Neural crest cell (in vitro differentiated cells): ENCODE measurements around the gene AADACL2. TPM values are rescaled to one million over a fixed set of nuclear protein-coding genes. Genes with fewer than 3 reads are reported as not detected.

Experiments used
- DNase-seq: peaks from one replicate; pipeline ENCODE4 v3.0.0; 2021; ENCODE audit warnings: low read depth, mixed read lengths, low spot score
- H3K27ac Mint-ChIP-seq: one replicate; pipeline ENCODE4 v1.8.0; 2021; ENCODE audit warnings: mild to moderate bottlenecking, mixed read lengths; ENCODE audit not compliant: unreplicated experiment
- H3K27me3 Mint-ChIP-seq: 2 replicates; pipeline ENCODE4 v1.8.0; 2021; ENCODE audit warnings: low read depth, mild to moderate bottlenecking, mixed read lengths
- H3K36me3 Mint-ChIP-seq: 2 replicates; pipeline ENCODE4 v1.8.0; 2021; ENCODE audit warnings: low read depth, mild to moderate bottlenecking, mixed read lengths
- H3K4me1 Mint-ChIP-seq: 2 replicates; pipeline ENCODE4 v1.8.0; 2021; ENCODE audit warnings: mixed read lengths
- H3K4me3 Mint-ChIP-seq: one replicate; pipeline ENCODE4 v1.8.0; 2021; ENCODE audit warnings: mild to moderate bottlenecking, mixed read lengths
- H3K9me3 Mint-ChIP-seq: 2 replicates; pipeline ENCODE4 v1.8.0; 2021; ENCODE audit warnings: mixed read lengths
- total RNA-seq: library from RNA; stranded (reverse); gene quantifications from 2 replicates; pipeline ENCODE4 v1.2.1, GENCODE V29; 2021
- TF ChIP-seq, protein P1 (sequence below): fragments of 200-600 bp; sonication (generic); conservative IDR thresholded peaks from 2 replicates; pipeline ENCODE4 v1.5.0; 2021; ENCODE audit warnings: antibody characterized with exemption, mild to moderate bottlenecking

The AADACL2 gene
- total RNA-seq, 1 donor from 2014 or later, result not detected

DNA sequence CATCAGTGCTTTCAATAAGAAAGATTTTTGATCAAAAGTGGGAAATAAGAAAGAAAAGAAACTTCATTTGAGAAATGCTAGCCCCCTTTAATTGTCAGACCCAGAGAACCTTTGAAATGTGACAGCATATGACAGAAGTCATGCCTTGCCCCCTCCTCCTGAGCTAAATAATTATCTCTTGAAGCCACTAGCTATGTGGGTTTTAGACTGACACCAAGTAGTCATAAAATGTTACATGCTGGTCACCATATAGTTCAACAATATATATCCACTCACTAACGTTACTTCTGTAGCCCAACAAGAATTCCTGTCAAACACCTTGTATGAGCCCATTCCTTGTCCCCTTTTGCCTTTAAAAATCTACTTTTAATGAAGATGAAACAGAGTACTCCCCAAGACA lies 43.1 kb upstream of the AADACL2 start:
- Mint-ChIP-seq H3K27me3 (no peaks in the 10 kb centered on the region), H3K9me3 (no peaks in the 10 kb centered on the region), H3K27ac (no peak overlapping the region), H3K4me1 (no peaks in the 10 kb centered on the region), H3K4me3 (no peak overlapping the region), H3K36me3 (no peaks in the 10 kb centered on the region)
- TF ChIP-seq, protein P1, sequence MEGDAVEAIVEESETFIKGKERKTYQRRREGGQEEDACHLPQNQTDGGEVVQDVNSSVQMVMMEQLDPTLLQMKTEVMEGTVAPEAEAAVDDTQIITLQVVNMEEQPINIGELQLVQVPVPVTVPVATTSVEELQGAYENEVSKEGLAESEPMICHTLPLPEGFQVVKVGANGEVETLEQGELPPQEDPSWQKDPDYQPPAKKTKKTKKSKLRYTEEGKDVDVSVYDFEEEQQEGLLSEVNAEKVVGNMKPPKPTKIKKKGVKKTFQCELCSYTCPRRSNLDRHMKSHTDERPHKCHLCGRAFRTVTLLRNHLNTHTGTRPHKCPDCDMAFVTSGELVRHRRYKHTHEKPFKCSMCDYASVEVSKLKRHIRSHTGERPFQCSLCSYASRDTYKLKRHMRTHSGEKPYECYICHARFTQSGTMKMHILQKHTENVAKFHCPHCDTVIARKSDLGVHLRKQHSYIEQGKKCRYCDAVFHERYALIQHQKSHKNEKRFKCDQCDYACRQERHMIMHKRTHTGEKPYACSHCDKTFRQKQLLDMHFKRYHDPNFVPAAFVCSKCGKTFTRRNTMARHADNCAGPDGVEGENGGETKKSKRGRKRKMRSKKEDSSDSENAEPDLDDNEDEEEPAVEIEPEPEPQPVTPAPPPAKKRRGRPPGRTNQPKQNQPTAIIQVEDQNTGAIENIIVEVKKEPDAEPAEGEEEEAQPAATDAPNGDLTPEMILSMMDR, result no peak
- DNase-seq, result no peak

DNA sequence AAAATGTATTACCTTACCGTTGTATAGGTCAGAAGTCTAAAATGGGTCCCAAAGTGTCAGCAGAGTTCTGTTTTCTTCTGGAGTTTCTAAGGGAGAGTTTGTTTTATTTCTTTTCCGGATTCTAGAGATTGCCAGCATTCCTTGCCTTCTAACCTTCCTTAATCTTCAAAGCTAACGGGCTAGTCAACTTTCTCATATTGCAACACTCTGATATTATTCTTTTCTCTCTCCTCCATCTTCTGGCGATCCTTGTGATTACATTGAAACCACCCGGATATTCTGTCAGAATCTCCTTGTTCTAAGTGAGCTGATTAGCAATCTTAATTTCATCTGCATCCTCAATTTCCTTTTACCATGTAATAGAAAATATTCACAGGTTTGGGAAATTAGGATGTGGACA lies 36.2 kb upstream of the AADACL2 start:
- DNase-seq, result no peak
- no peak overlapping the region for H3K4me3 Mint-ChIP-seq
- TF ChIP-seq, protein P1, result no peak
- H3K27ac Mint-ChIP-seq, result no peak overlapping the region
- H3K27me3 Mint-ChIP-seq, result no peaks in the 10 kb centered on the region
- no peaks in the 10 kb centered on the region for H3K36me3 Mint-ChIP-seq
- no peaks in the 10 kb centered on the region for H3K9me3 Mint-ChIP-seq
- H3K4me1 Mint-ChIP-seq, result no peaks in the 10 kb centered on the region

DNA sequence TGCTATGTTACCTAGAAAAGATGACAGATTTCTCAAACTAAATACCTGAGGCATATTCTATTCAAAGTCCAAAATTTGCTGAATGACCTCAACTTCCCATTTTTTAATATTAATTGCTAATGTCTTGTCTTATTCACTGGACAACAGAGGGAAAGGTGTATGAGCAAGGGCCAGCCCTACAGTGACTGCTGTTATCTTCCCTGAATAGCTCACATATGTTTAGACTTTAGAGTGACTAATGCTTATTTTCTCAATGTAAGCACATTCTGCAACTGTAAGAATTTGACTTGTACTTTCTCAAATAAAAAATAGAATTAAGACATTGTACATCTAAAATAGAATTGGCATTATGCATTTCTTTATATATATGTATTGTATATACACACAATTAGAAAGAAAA lies 26.5 kb upstream of the AADACL2 start:
- DNase-seq, result no peak
- Mint-ChIP-seq H3K27me3 (no peaks in the 10 kb centered on the region), H3K4me1 (no peaks in the 10 kb centered on the region), H3K36me3 (no peaks in the 10 kb centered on the region), H3K9me3 (peaks cover 11% of the 10 kb centered on the region), H3K27ac (no peak overlapping the region), H3K4me3 (no peak overlapping the region)
- TF ChIP-seq, protein P1, result no peak

GRCh38 chr3:151708868-151709267 lies 24.9 kb upstream of the AADACL2 start:
- Mint-ChIP-seq H3K4me3 (no peak overlapping the region), H3K27ac (no peak overlapping the region), H3K36me3 (no peaks in the 10 kb centered on the region), H3K27me3 (no peaks in the 10 kb centered on the region), H3K4me1 (no peaks in the 10 kb centered on the region), H3K9me3 (peaks cover 11% of the 10 kb centered on the region)
- DNase-seq, result no peak
- TF ChIP-seq, protein P1, result no peak

DNA sequence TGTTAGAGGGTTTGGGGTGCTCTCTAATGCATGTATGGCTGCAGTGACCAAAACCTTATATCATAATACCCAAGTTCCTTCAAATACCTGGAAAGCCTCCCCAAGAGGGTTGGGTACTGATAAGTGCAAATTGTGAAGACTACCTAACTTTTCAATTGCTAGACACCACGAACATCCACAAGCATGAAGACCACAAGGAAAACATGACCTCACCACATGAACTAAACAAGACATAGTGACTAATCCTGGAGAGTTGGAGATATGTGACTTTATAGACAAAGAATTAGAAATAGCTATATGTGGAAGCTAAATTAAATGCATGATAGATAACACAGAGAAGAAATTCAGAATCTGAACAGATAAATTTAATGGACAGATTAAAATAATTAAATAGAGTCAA lies 23.9 kb upstream of the AADACL2 start:
- H3K9me3 Mint-ChIP-seq, result peaks cover 11% of the 10 kb centered on the region
- H3K27ac Mint-ChIP-seq, result no peak overlapping the region
- H3K4me3 Mint-ChIP-seq, result no peak overlapping the region
- H3K36me3 Mint-ChIP-seq, result no peaks in the 10 kb centered on the region
- TF ChIP-seq, protein P1, result no peak
- H3K4me1 Mint-ChIP-seq, result no peaks in the 10 kb centered on the region
- DNase-seq, result no peak
- H3K27me3 Mint-ChIP-seq, result no peaks in the 10 kb centered on the region

GRCh38 chr3:151721294-151721693 lies 12.4 kb upstream of the AADACL2 start:
- Mint-ChIP-seq H3K27ac (no peak overlapping the region), H3K27me3 (no peaks in the 10 kb centered on the region), H3K4me3 (no peak overlapping the region), H3K4me1 (no peaks in the 10 kb centered on the region), H3K9me3 (peaks cover 3% of the 10 kb centered on the region), H3K36me3 (no peaks in the 10 kb centered on the region)
- no peak for DNase-seq
- TF ChIP-seq, protein P1, result no peak
